Measurements from ENCODE around the gene CAPN2.

The CAPN2 gene

DNA sequence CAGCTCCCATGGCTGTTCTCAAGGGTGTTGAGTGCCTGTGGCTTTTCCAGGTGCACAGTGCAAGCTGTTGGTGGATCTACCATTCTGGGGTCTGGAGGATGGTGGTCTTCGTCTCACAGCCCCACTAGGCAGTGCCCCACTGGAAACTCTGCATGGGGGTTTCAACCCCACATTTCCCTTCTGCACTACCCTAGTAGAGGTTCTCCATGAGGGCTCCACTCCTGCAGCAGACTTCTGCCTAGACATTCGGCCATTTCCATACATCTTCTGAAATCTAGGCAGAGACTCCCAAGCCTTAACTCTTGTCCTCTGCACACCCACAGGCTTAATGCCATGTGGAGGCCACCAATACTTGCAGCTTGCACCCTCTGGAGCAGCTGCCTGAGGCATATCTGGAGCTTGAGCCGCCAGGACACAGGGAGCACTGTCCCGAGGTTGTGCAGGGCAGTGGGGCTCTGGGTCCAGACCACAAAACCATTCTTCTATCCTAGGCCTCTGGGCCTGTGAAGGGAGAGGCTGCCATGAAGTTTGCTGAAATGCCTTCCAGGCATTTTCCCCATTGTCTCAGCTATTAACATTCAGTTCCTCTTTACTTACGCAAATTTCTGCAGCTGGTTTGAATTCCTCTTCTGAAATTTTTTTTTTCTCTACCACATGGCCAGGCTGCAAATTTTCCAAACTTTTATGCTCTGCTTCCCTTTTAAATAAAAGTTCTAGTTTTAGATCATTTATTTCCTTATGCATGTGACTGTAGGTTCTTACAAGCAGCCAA lies 38.0 kb upstream of the CAPN2 start:
- no peaks in the 10 kb centered on the region for H3K9me3 ChIP-seq (replicated peaks; ENCODE audit: insufficient read depth, low read length)
- no peak overlapping the region for H3K4me3 ChIP-seq (ENCODE audit: low read length)
- H3K27me3 ChIP-seq (replicated peaks; ENCODE audit: insufficient read depth, low read length) = no peaks in the 10 kb centered on the region

DNA sequence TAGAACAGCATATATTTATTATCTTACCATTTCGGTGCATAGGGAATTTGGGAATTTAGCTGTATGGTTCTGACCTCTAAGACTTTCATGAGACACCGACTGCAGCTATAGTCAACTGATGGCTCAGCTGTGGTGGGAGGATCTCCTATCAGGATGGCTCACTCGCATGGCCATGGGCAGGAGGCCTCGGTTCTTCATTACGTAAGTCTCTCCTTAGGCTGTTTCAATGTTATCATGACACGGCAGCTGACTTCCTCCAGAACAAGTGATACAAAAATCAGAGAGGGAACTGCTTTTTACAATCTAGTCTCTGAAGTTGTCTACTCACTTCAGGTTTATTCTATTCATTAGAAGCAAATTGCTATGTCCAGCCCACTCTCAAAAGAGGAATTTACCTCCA lies 33.5 kb upstream of the CAPN2 start:
- Histone ChIP-seq H3K4me2 (ENCODE audit: low read depth, low read length) (no peak overlapping the region), H3K79me2 (ENCODE audit: low read length) (no peaks in the 10 kb centered on the region), H4K20me1 (ENCODE audit: insufficient read depth, low read length) (no peaks in the 10 kb centered on the region), H3K27me3 (replicated peaks; ENCODE audit: insufficient read depth, low read length) (no peaks in the 10 kb centered on the region), H3K4me3 (ENCODE audit: low read length) (no peak overlapping the region), H3K9me2 (replicated peaks; ENCODE audit: insufficient read depth, low read length) (no peaks in the 10 kb centered on the region), H3K4me1 (ENCODE audit: low read length) (no peaks in the 10 kb centered on the region), H3K9me3 (replicated peaks; ENCODE audit: insufficient read depth, low read length) (no peaks in the 10 kb centered on the region), H3K9ac (ENCODE audit: low read length) (no peak overlapping the region), H3K27ac (ENCODE audit: low read length) (no peak overlapping the region), H3K36me3 (replicated peaks; ENCODE audit: insufficient read depth, low read length) (no peaks in the 10 kb centered on the region), H3F3A (ENCODE audit: insufficient read depth, low read length) (no peaks in the 10 kb centered on the region), H2AFZ (ENCODE audit: low read length) (no peak overlapping the region)
- TF ChIP-seq EZH2 (optimal IDR thresholded peaks at IDR 0.05; ENCODE audit: low read depth, low read length) (no peak), EZH2phosphoT487 (IDR thresholded peaks at IDR 0.05; ENCODE audit: low read length) (no peak)
- TF ChIP-seq, protein P1, sequence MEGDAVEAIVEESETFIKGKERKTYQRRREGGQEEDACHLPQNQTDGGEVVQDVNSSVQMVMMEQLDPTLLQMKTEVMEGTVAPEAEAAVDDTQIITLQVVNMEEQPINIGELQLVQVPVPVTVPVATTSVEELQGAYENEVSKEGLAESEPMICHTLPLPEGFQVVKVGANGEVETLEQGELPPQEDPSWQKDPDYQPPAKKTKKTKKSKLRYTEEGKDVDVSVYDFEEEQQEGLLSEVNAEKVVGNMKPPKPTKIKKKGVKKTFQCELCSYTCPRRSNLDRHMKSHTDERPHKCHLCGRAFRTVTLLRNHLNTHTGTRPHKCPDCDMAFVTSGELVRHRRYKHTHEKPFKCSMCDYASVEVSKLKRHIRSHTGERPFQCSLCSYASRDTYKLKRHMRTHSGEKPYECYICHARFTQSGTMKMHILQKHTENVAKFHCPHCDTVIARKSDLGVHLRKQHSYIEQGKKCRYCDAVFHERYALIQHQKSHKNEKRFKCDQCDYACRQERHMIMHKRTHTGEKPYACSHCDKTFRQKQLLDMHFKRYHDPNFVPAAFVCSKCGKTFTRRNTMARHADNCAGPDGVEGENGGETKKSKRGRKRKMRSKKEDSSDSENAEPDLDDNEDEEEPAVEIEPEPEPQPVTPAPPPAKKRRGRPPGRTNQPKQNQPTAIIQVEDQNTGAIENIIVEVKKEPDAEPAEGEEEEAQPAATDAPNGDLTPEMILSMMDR (IDR thresholded peaks at IDR 0.05; ENCODE audit: low read length) = no peak
- no peak for DNase-seq

More for the DNA sequence above, 38.0 kb upstream of the CAPN2 start:
- Histone ChIP-seq H3K9ac (ENCODE audit: low read length) (no peak overlapping the region), H2AFZ (ENCODE audit: low read length) (no peak overlapping the region), H3K79me2 (ENCODE audit: low read length) (no peaks in the 10 kb centered on the region), H3K4me2 (ENCODE audit: low read depth, low read length) (no peak overlapping the region), H3F3A (ENCODE audit: insufficient read depth, low read length) (no peaks in the 10 kb centered on the region), H3K36me3 (replicated peaks; ENCODE audit: insufficient read depth, low read length) (no peaks in the 10 kb centered on the region), H3K4me1 (ENCODE audit: low read length) (no peaks in the 10 kb centered on the region), H4K20me1 (ENCODE audit: insufficient read depth, low read length) (no peaks in the 10 kb centered on the region), H3K9me2 (replicated peaks; ENCODE audit: insufficient read depth, low read length) (no peaks in the 10 kb centered on the region), H3K27ac (ENCODE audit: low read length) (no peak overlapping the region)
- no peak for TF ChIP-seq EZH2 (optimal IDR thresholded peaks at IDR 0.05; ENCODE audit: low read depth, low read length)
- no peak for TF ChIP-seq EZH2phosphoT487 (IDR thresholded peaks at IDR 0.05; ENCODE audit: low read length)
- TF ChIP-seq, protein P1 (IDR thresholded peaks at IDR 0.05; ENCODE audit: low read length) = no peak
- DNase-seq = no peak

DNA sequence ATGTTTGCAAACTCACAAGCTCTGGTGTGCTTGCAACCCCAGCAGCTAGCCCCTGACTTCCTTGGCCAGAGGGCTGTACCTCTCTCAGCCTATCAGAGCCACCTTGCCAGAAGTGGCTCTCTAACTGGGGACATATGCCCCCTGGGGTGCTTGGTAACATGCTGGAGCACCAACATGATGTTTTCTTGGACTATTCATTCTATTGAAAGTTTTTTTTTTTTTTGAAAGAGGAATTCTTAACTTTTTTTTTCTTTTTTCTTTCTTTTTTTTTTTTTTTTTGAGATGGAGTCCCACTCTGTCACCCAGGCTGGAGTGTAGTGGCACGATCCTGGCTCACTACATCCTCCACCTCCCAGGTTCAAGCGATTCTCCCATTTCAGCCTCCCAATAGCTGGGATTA lies 32.2 kb upstream of the CAPN2 start:
- no peak overlapping the region for H3K4me3 ChIP-seq (ENCODE audit: low read length)
- TF ChIP-seq EZH2phosphoT487 (IDR thresholded peaks at IDR 0.05; ENCODE audit: low read length) (no peak), EZH2 (optimal IDR thresholded peaks at IDR 0.05; ENCODE audit: low read depth, low read length) (no peak)
- TF ChIP-seq, protein P1 (IDR thresholded peaks at IDR 0.05; ENCODE audit: low read length) = no peak
- no peaks in the 10 kb centered on the region for H3K9me3 ChIP-seq (replicated peaks; ENCODE audit: insufficient read depth, low read length)
- no peak overlapping the region for H3K9ac ChIP-seq (ENCODE audit: low read length)
- no peak overlapping the region for H3K27ac ChIP-seq (ENCODE audit: low read length)
- H3K9me2 ChIP-seq (replicated peaks; ENCODE audit: insufficient read depth, low read length) = no peaks in the 10 kb centered on the region
- H4K20me1 ChIP-seq (ENCODE audit: insufficient read depth, low read length) = no peaks in the 10 kb centered on the region
- H3K79me2 ChIP-seq (ENCODE audit: low read length) = no peaks in the 10 kb centered on the region
- no peak overlapping the region for H3K4me2 ChIP-seq (ENCODE audit: low read depth, low read length)
- H3K27me3 ChIP-seq (replicated peaks; ENCODE audit: insufficient read depth, low read length) = no peaks in the 10 kb centered on the region
- DNase-seq = no peak
- no peaks in the 10 kb centered on the region for H3F3A ChIP-seq (ENCODE audit: insufficient read depth, low read length)
- no peaks in the 10 kb centered on the region for H3K4me1 ChIP-seq (ENCODE audit: low read length)
- no peak overlapping the region for H2AFZ ChIP-seq (ENCODE audit: low read length)
- H3K36me3 ChIP-seq (replicated peaks; ENCODE audit: insufficient read depth, low read length) = no peaks in the 10 kb centered on the region
